Loucy (cell line): ENCODE data around the gene P2RY8.

ENCODE experiments used
- H2AFZ ChIP-seq: fragments of 200-600 bp; sonication (generic); 2 replicates; pipeline ENCODE4 v1.6.0; 2016; ENCODE audit warnings: antibody characterized with exemption, mild to moderate bottlenecking, low read length, moderate library complexity
- H3F3A ChIP-seq: fragments of 200-600 bp; 2 replicates; pipeline ENCODE4 v1.6.0; 2016; ENCODE audit warnings: antibody characterized with exemption, low read depth, mild to moderate bottlenecking
- H3K27me3 ChIP-seq: fragments of 200-600 bp; sonication (generic); 2 replicates; pipeline ENCODE4 v1.6.1; 2014; ENCODE audit warnings: low read length, mild to moderate bottlenecking; ENCODE audit not compliant: insufficient read depth, poor library complexity, severe bottlenecking
- H3K36me3 ChIP-seq: fragments of 200-600 bp; sonication (generic); 2 replicates; pipeline ENCODE4 v1.6.1; 2016; ENCODE audit warnings: low read length; ENCODE audit not compliant: insufficient read depth
- H3K4me1 ChIP-seq: fragments of 200-600 bp; sonication (generic); 2 replicates; pipeline ENCODE4 v1.5.1; 2014; ENCODE audit warnings: low read length, mild to moderate bottlenecking; ENCODE audit not compliant: insufficient read depth, poor library complexity, severe bottlenecking
- H3K4me2 ChIP-seq: fragments of 200-600 bp; sonication (generic); 2 replicates; pipeline ENCODE4 v1.6.0; 2014; ENCODE audit warnings: antibody characterized with exemption, low read length, low read depth, mild to moderate bottlenecking; ENCODE audit not compliant: poor library complexity, severe bottlenecking
- H3K4me3 ChIP-seq: fragments of 200-600 bp; sonication (generic); 2 replicates; pipeline ENCODE4 v1.5.1; 2014; ENCODE audit warnings: low read length, mild to moderate bottlenecking, mixed read lengths; ENCODE audit not compliant: poor library complexity, severe bottlenecking
- H3K79me2 ChIP-seq: fragments of 200-600 bp; sonication (generic); 2 replicates; pipeline ENCODE4 v1.6.1; 2014; ENCODE audit warnings: low read length; ENCODE audit not compliant: insufficient read depth
- H3K9ac ChIP-seq: fragments of 200-600 bp; sonication (generic); 2 replicates; pipeline ENCODE4 v1.6.0; 2014; ENCODE audit warnings: mild to moderate bottlenecking, low read depth, low read length, moderate library complexity; ENCODE audit not compliant: poor library complexity, severe bottlenecking
- H3K9me2 ChIP-seq: fragments of 200-600 bp; sonication (generic); replicated peaks from 2 replicates; pipeline ENCODE4 v1.6.1; 2016; ENCODE audit warnings: low read depth, low read length, mixed read lengths
- H3K9me3 ChIP-seq: fragments of 200-600 bp; sonication (generic); 2 replicates; pipeline ENCODE4 v1.6.1; 2014; ENCODE audit warnings: mild to moderate bottlenecking, antibody characterized with exemption, low read length, low read depth; ENCODE audit not compliant: insufficient read depth
- H4K20me1 ChIP-seq: fragments of 200-600 bp; sonication (generic); 2 replicates; pipeline ENCODE4 v1.6.0; 2014; ENCODE audit warnings: antibody characterized with exemption, low read length, mild to moderate bottlenecking; ENCODE audit not compliant: insufficient read depth, poor library complexity, severe bottlenecking
- CTCF ChIP-seq: fragments of 200-600 bp; sonication (generic); conservative IDR thresholded peaks from 2 replicates; pipeline ENCODE4 v1.5.1; 2014; ENCODE audit warnings: mild to moderate bottlenecking, antibody characterized with exemption, low read length
- EZH2phosphoT487 ChIP-seq: fragments of 200-600 bp; IDR thresholded peaks from 2 replicates; pipeline ENCODE4 v1.6.1; 2018; ENCODE audit warnings: antibody characterized with exemption, mild to moderate bottlenecking, moderate library complexity, borderline replicate concordance

P2RY8 gene

DNA sequence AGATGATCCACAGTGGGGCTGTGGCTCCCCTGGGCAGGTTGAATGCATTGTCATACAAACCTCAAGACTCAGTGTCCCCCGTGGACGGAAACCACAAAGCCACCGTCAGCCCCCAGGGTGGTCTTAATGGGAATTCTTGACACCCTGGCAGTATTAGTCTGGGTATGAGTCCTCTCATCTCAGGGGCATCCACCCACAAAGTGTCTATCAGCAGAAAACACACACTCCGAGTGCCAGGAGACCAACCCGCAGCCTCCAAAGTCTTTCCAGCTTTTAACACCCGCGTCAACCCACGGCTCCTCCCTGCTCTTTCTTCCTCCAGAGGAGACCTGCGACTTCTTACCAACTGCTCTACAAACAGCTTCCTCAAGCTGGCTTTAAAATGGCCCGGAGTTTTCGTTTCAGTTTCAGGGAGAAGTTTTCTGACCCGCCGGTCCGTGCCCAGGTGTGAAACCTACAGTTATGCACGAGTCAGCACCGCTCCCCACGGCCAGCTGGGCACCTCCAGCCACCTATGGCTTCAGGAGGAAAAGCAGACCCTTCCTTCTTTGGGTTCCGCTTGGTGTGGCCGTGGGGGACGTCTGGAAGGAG, 69.9 kb downstream of the P2RY8 start:
- H4K20me1 ChIP-seq, result peaks cover 2% of the 10 kb centered on the region
- no peak overlapping the region for H2AFZ ChIP-seq
- H3K36me3 ChIP-seq, result peaks cover 38% of the 10 kb centered on the region; the same call in 1 of the 2 replicates
- H3F3A ChIP-seq, result peaks cover 5% of the 10 kb centered on the region; the same call in 1 of the 2 replicates
- peaks cover 25% of the 10 kb centered on the region for H3K4me1 ChIP-seq
- H3K9ac ChIP-seq, result peak overlapping the region; percentile 70
- no peaks in the 10 kb centered on the region for H3K9me2 ChIP-seq
- TF ChIP-seq CTCF (no peak), EZH2phosphoT487 (no peak)
- no peak overlapping the region for H3K4me2 ChIP-seq
- H3K9me3 ChIP-seq, result no peaks in the 10 kb centered on the region
- H3K79me2 ChIP-seq, result peaks cover 33% of the 10 kb centered on the region
- no peaks in the 10 kb centered on the region for H3K27me3 ChIP-seq
- no peak overlapping the region for H3K4me3 ChIP-seq

GRCh38 chrX:1466232-1466661, 70.7 kb downstream of the P2RY8 start:
- Histone ChIP-seq H3F3A (peaks cover 5% of the 10 kb centered on the region; the same call in 1 of the 2 replicates), H2AFZ (no peak overlapping the region), H3K9me3 (no peaks in the 10 kb centered on the region), H3K4me1 (peaks cover 19% of the 10 kb centered on the region), H4K20me1 (no peaks in the 10 kb centered on the region), H3K36me3 (peaks cover 38% of the 10 kb centered on the region; the same call in 1 of the 2 replicates), H3K27me3 (no peaks in the 10 kb centered on the region), H3K4me3 (no peak overlapping the region), H3K9me2 (no peaks in the 10 kb centered on the region), H3K79me2 (peaks cover 24% of the 10 kb centered on the region), H3K9ac (no peak overlapping the region), H3K4me2 (no peak overlapping the region)
- TF ChIP-seq CTCF (no peak), EZH2phosphoT487 (no peak)

DNA sequence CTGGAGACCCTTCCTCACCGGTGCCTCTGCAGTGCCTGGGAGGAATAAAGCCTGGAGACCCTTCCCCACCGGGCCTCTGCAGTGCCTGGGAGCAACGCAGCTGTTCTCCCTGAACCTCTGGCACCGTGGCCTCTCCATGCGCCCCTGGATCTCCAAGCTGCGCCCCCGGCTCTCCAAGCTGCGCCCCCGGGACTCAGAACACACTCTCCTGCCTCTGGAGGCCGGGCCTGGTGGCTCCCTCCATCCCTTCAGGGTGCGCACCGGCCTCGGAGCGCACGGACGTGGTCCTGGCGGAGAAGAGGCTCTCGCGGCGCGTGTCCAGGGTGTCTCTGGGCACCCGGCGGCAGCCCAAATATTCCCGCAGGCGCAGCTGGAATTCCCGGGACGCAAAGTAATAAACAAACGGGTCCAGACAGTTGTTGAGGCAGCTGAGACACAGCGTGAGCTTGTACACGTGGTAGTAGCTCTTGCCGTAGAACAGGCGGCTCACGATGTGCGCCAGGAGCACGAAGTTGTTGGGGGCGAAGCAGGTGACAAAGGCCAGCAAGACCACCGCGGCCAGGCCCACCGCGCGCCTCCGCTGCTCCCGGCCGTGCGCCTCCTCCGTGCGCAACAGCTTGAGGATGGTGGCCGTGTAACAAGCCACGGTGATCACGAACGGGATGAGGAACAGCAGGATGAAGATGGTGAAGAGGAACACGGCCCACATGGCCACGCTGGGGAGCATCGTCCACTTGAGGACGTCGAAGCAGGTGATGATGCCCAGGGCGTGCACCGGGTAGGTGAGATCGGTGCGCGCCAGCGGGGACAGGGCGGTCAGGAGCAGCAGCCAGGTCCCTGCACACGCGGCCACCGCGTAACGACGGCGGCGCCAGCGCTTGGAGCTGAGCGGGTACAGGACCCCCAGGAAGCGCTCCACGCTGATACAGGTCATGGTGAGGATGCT, 71.4 kb downstream of the P2RY8 start:
- peaks cover 18% of the 10 kb centered on the region for H3K4me1 ChIP-seq
- H3F3A ChIP-seq, result peaks cover 5% of the 10 kb centered on the region; the same call in 1 of the 2 replicates
- H3K4me2 ChIP-seq, result no peak overlapping the region
- H4K20me1 ChIP-seq, result no peaks in the 10 kb centered on the region
- no peaks in the 10 kb centered on the region for H3K9me2 ChIP-seq
- peaks cover 38% of the 10 kb centered on the region; the same call in 1 of the 2 replicates for H3K36me3 ChIP-seq
- H3K9ac ChIP-seq, result no peak overlapping the region
- H3K79me2 ChIP-seq, result peaks cover 19% of the 10 kb centered on the region
- TF ChIP-seq EZH2phosphoT487, result no peak
- no peak for TF ChIP-seq CTCF
- H3K27me3 ChIP-seq, result no peaks in the 10 kb centered on the region
- no peak overlapping the region for H3K4me3 ChIP-seq
- no peaks in the 10 kb centered on the region for H3K9me3 ChIP-seq
- H2AFZ ChIP-seq, result no peak overlapping the region
